ENCODE measurements around the gene CEACAM16.

The CEACAM16 gene

GRCh38 chr19:44757057-44757734, 58.2 kb downstream of the CEACAM16 start:
- DNase-seq (ENCODE audit: insufficient read length, low spot score) (no peak), FAIRE-seq (no peak)
- TF ChIP-seq TAF1 (IDR thresholded peaks at IDR 0.05; ENCODE audit: low read depth, low read length) (no peak), POLR2A (IDR thresholded peaks at IDR 0.05; ENCODE audit: low read depth, low read length) (no peak), POLR2AphosphoS5 (IDR thresholded peaks at IDR 0.05; ENCODE audit: low read depth, low read length) (no peak), SPI1 (IDR thresholded peaks at IDR 0.05; ENCODE audit: low read depth, low read length) (no peak), POU2F2 (IDR thresholded peaks at IDR 0.05; ENCODE audit: low read depth, low read length) (no peak), PAX5 (IDR thresholded peaks at IDR 0.05; ENCODE audit: insufficient read depth, low read length, severe bottlenecking) (no peak)

GRCh38 chr19:44757735-44758505, 59.0 kb downstream of the CEACAM16 start:
- TF ChIP-seq PAX5 (IDR thresholded peaks at IDR 0.05; ENCODE audit: insufficient read depth, low read length, severe bottlenecking) (no peak), POLR2AphosphoS5 (IDR thresholded peaks at IDR 0.05; ENCODE audit: low read depth, low read length) (no peak)
- DNase-seq (ENCODE audit: insufficient read length, low spot score): no peak
- no peak for FAIRE-seq

GRCh38 chr19:44758596-44758995, 59.6 kb downstream of the CEACAM16 start:
- no peak for FAIRE-seq
- no peak for TF ChIP-seq POU2F2 (IDR thresholded peaks at IDR 0.05; ENCODE audit: low read depth, low read length)
- TF ChIP-seq POLR2A (IDR thresholded peaks at IDR 0.05; ENCODE audit: low read depth, low read length): no peak
- TF ChIP-seq PAX5 (IDR thresholded peaks at IDR 0.05; ENCODE audit: insufficient read depth, low read length, severe bottlenecking): no peak
- no peak for TF ChIP-seq TAF1 (IDR thresholded peaks at IDR 0.05; ENCODE audit: low read depth, low read length)
- no peak for TF ChIP-seq POLR2AphosphoS5 (IDR thresholded peaks at IDR 0.05; ENCODE audit: low read depth, low read length)
- no peak for TF ChIP-seq SPI1 (IDR thresholded peaks at IDR 0.05; ENCODE audit: low read depth, low read length)
- DNase-seq (ENCODE audit: insufficient read length, low spot score): no peak

- TF ChIP-seq POLR2A (IDR thresholded peaks at IDR 0.05; ENCODE audit: low read depth, low read length) (no peak), PAX5 (IDR thresholded peaks at IDR 0.05; ENCODE audit: insufficient read depth, low read length, severe bottlenecking) (no peak), POLR2AphosphoS5 (IDR thresholded peaks at IDR 0.05; ENCODE audit: low read depth, low read length) (no peak), SPI1 (IDR thresholded peaks at IDR 0.05; ENCODE audit: low read depth, low read length) (no peak)
- DNase-seq (ENCODE audit: insufficient read length, low spot score) (no peak), FAIRE-seq (no peak)
Observed at GRCh38 chr19:44759083-44759804, 60.3 kb downstream of the CEACAM16 start.
